HG02981 (cell line): ENCODE results near the gene ADGB.
"Not testable (repeated sequence)": the region's sequence is repeated elsewhere in the genome, so short reads cannot be mapped to it uniquely, and the experiment has no call there.

Experiments
- ATAC-seq: cut with Tn5 transposase; IDR thresholded peaks from one replicate; pipeline ENCODE4 v1.9.1; 2021; ENCODE audit warnings: mild to moderate bottlenecking, moderate library complexity; ENCODE audit not compliant: unreplicated experiment

ADGB gene

GRCh38 chr6:146814148-146814750 is 215.5 kb downstream of the ADGB start:
- no peak for ATAC-seq

DNA sequence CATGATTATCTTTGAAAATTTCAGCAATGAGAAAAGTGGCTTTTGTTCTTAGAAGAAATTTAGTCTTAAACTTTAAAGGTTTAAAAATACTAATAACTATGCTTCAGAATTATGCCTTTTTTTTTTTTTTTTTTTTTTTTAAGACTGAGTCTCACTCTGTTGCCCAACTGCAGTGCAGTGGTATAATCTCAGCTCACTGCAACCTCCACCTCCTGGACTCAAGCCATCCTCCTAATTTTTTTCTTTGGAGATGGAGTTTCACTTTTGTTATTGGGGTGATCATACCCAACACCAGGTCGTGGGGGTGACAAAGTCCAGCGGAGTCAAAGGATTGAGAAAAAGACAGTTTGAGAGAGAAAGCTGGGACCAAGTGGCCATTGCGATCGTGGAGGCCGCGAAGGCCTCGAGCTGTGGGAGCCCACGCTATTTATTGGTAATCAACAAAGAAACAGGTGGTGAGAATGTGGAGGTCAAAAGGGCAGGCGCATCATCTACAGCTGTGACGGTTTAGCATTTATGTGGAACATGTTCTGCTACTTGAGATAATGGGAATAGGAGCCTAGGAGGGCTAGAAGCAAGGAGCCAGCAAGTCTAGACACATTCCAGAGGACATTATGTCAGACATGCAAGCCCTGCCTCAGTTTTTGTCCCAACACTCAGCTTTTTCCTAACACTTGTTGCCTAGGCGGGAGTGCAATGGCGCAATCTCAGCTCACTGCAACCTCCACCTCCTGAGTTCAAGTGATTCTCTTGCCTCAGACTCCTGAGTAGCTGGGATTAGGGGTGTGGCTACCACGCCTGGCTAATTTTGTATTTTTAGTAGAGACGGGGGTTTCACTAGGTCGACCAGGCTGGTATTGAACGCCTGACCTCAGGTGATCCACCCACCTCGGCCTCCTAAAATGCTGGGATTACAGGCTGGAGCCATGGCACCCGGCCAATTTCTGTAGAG is 217.0 kb downstream of the ADGB start:
- ATAC-seq: not testable (repeated sequence)

- ATAC-seq: no peak
Measured at GRCh38 chr6:146819596-146820320, 221.0 kb downstream of the ADGB start.

DNA sequence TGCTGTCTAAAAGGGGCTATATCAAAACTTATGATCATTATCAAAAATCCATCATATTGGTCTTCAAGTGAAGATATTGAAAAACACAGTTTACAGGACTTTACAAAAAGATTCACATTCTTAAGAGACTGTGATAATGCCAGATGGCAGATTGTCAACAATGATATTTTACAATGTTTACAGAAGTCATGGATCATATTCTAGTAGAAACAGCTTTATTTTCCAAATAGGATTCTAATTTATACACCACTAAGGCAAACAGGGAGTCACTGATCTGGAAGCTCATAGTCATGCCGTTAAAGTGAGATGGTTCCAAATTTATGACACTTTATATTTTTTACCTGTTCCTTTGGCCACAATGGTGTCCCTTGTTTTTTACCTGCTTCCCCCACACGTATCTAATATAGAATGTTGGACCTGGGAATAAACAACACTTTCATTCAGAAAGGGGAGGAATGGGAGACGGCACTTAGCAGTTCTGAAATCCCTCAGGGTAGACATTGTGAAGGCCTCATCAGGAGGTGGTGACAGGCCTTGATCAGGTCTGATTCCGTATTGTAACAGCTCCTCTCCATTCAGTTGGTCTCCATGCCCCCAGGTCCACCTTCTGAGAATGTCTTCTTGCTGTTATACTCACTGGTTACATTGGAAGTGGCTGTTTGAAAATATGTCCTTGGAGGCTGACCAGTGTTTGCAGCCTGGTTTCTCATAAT is 228.6 kb downstream of the ADGB start:
- ATAC-seq: no peak

DNA sequence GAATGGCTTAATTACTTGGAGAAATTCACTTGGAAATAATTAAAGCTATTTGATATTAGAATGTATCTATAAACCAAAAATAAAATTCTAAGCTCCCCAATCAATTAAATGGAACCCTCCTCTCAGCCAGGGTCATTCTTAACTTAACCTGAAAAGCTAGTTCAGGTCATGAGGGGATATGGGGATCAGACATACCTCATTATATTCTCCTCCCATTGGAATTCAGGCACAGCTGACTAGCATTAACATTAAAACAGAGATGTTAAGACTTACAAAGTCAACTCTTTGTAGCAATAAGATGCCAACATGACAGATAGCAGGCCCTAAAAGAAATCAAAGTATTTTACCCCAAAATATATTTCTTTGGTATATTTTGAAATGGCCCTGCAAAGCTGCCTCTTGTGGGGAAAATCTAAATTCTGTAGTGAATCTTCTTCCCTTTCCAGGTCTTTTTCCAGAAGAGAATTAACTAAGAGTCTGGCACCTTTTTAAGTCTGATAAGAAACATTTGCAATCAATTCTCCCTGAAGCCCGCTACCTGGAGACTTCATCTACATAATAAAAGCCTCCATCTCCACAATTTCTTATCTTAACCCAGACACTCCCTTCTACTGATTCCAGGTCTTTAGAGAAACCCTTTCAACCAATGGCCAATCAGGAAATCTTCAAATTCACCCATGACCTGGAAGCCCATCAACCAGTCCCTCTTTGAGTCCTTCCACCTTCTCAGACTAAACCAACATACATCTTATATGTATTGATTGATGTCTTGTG is 231.2 kb downstream of the ADGB start:
- no peak for ATAC-seq

- no peak for ATAC-seq
Measured at GRCh38 chr6:146833157-146833556, 234.4 kb downstream of the ADGB start.

GRCh38 chr6:146840216-146840615 is 241.4 kb downstream of the ADGB start:
- ATAC-seq: no peak

- ATAC-seq: no peak
Measured at GRCh38 chr6:146840641-146841040, 241.9 kb downstream of the ADGB start.

DNA sequence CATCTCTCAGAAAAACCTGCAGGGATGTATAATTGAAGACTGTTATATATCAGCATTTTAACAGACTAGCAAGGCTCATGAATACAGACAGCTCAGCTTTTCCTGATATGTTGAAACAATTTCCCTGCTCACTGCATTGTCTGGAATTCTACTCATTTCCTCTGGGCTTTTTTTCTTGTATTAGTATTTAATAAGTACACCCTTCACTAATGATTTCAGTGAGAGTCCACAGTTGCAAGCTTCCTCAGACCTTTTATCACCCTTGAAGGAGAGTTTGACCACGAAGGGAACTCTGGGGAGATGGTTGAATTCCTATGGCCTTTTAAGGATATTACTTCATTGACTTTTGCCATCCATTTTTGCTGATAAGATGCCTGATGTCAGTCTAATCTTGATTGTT is 248.7 kb downstream of the ADGB start:
- ATAC-seq: no peak

DNA sequence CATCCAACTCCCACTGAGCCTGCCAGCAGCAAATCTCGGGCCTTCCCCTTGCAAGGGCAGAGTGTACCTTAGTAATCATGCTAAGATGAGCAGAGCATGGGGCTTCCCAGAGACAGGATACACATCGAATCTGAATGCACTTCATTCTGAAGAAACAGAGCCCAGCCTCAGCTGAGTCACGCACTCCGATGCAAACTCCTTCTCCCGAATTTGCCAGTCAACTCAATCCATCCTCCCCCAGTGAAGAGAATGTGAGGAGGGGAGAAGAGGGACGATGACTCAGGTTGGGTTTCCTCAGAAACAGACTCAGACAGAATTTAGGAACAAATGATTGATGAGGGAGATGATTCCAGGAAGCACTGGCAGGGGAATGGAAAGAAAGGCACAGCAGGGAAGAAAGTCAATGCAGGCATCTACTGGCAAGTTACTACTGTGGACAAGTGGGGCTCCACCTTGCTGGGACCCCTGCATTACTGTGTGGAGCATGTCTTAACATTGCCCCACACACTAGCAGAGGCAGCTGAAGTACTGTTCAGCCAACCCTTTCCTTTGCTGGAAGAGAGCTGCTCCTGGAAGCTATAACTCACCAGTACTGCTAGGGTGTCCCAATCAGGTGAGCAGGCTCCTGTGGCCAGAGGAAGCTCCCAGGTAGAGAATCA is 251.6 kb downstream of the ADGB start:
- ATAC-seq: no peak

- ATAC-seq: no peak
Measured at GRCh38 chr6:146850981-146851380, 252.2 kb downstream of the ADGB start.

DNA sequence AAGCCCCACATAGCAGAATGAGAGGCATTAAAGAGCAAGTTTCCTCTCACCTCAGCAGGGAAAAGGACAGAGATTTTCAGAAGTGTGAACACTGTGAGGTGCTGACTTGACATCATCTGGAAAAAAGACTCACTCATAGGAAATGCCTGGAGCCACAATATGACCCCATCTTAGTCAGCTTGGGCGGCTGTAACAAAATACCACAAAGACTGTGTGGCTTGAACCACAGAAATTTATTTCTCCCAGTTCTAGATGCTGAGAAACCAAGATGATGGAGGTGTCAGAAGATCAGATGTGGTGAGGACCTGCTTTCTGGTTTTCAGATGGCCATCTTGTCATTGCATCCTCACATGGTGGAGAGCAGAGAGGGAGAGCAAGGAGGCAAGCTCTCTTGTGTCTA is 253.1 kb downstream of the ADGB start:
- no peak for ATAC-seq

DNA sequence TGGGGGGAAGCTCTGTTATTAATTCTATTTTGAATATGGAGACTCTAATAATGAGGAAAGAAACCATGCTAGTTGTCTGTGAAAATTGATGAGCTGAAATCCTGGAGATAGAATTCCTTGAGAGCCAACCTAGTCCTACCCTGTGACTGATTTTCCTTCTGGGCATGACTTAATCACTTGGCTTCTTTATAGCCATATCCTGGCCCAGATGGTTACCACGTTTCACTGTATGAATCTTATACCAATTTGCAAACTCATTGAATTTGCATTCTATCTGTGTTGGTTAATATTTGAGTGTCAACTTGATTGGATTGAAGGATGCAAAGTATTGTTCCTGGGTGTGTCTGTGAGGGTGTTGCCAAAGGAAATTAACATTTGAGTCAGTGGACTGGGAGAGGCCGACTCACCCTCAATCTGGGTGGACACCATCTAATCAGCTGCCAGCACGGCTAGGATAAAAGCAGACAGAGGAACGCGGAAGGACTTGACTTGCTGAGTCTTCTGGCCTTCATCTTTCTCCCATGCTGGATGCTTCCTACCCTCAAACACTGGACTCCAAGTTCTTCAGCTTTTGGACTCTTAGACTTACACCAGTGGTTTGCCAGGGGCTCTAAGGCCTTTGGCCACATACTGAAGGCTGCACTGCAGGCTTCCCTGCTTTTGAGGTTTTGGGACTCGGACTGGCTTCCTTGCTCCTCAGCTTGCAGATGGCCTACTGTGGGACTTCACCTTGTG is 255.9 kb downstream of the ADGB start:
- not testable (repeated sequence) for ATAC-seq

DNA sequence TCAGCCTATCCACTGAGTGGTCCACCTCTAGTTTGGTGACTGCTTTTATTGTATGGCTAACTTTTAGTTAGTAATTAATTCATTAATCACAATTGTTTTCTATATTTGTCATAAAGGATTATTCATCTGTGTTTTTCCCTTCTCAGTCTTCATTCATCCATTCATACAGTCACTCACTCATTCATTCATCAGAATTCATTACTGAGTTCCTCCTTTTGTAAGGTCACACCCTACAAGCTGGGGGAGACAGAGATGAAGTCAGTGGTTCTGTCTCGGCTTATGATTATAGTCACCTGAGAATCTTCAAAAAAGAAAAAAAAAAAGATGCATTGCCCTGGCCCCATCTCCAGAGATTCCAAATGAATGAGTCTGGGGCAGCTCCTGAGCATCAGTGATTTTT is 257.1 kb downstream of the ADGB start:
- ATAC-seq: no peak

GRCh38 chr6:146856296-146856695 is 257.5 kb downstream of the ADGB start:
- peak; percentile 35 for ATAC-seq

- peak; percentile 94 for ATAC-seq
Measured at GRCh38 chr6:146857180-146857979, 258.6 kb downstream of the ADGB start.

GRCh38 chr6:146857980-146858347 is 259.2 kb downstream of the ADGB start:
- no peak for ATAC-seq

- no peak for ATAC-seq
Measured at GRCh38 chr6:146859206-146859605, 260.4 kb downstream of the ADGB start.
